H9 (cell line): ENCODE measurements around the gene COX6A1. TPM values are rescaled to one million over a fixed set of nuclear protein-coding genes. Genes with fewer than 3 reads are reported as not detected.

Experiments
- DNase-seq: peaks from one replicate; pipeline ENCODE4 v3.0.0-alpha.2; 2017
- H2AFZ ChIP-seq: one replicate; pipeline ENCODE4 v1.6.1; 2013; ENCODE audit warnings: mild to moderate bottlenecking, low read length, control low read depth, moderate library complexity
- H2AK5ac ChIP-seq: 2 replicates; pipeline ENCODE4 v1.6.1; 2013; ENCODE audit warnings: low read length, control low read depth, mixed read lengths; ENCODE audit not compliant: insufficient read length
- H2BK120ac ChIP-seq: one replicate; pipeline ENCODE4 v1.6.1; 2013; ENCODE audit warnings: low read depth, mild to moderate bottlenecking, low read length, control low read depth, inconsistent platforms; ENCODE audit not compliant: poor library complexity, severe bottlenecking
- H2BK12ac ChIP-seq: 2 replicates; pipeline ENCODE4 v1.6.1; 2013; ENCODE audit warnings: low read length, control low read depth, mixed read lengths, low read depth; ENCODE audit not compliant: insufficient read length
- H2BK15ac ChIP-seq: 2 replicates; pipeline ENCODE4 v1.6.1; 2013; ENCODE audit warnings: low read depth, low read length, control low read depth
- H2BK20ac ChIP-seq: one replicate; pipeline ENCODE4 v1.6.1; 2013; ENCODE audit warnings: low read depth, mild to moderate bottlenecking, low read length, control low read depth, inconsistent platforms; ENCODE audit not compliant: poor library complexity, severe bottlenecking
- H2BK5ac ChIP-seq: 2 replicates; pipeline ENCODE4 v1.6.1; 2013; ENCODE audit warnings: low read length, control low read depth, mixed read lengths; ENCODE audit not compliant: insufficient read length
- H3K14ac ChIP-seq: 2 replicates; pipeline ENCODE4 v1.6.1; 2013; ENCODE audit warnings: low read length, control low read depth; ENCODE audit not compliant: insufficient read depth
- H3K18ac ChIP-seq: 2 replicates; pipeline ENCODE4 v1.6.1; 2013; ENCODE audit warnings: low read depth, mild to moderate bottlenecking, mixed read lengths, low read length, control low read depth; ENCODE audit not compliant: insufficient read length
- H3K23ac ChIP-seq: 2 replicates; pipeline ENCODE4 v1.6.1; 2013; ENCODE audit warnings: low read length, control low read depth, mixed read lengths, low read depth; ENCODE audit not compliant: insufficient read length
- H3K23me2 ChIP-seq: 2 replicates; pipeline ENCODE4 v1.6.1; 2013; ENCODE audit warnings: low read depth, mild to moderate bottlenecking, mixed read lengths, low read length, control low read depth; ENCODE audit not compliant: insufficient read length, poor library complexity, severe bottlenecking
- H3K27ac ChIP-seq: 2 replicates; pipeline ENCODE4 v1.5.1; 2013; ENCODE audit warnings: low read length, control low read depth, mixed read lengths, low read depth; ENCODE audit not compliant: insufficient read length
- H3K27me3 ChIP-seq: 2 replicates; pipeline ENCODE4 v1.6.1; 2013; ENCODE audit warnings: low read length, control low read depth, inconsistent platforms; ENCODE audit not compliant: insufficient read depth
- H3K4ac ChIP-seq: 2 replicates; pipeline ENCODE4 v1.6.1; 2013; ENCODE audit warnings: low read depth, mild to moderate bottlenecking, control low read depth, inconsistent platforms, low read length, moderate library complexity
- H3K4me1 ChIP-seq: 2 replicates; pipeline ENCODE4 v1.6.1; 2013; ENCODE audit warnings: low read length, control low read depth, inconsistent platforms; ENCODE audit not compliant: insufficient read depth
- H3K4me2 ChIP-seq: 2 replicates; pipeline ENCODE4 v1.6.1; 2013; ENCODE audit warnings: low read length, control low read depth, mixed read lengths; ENCODE audit not compliant: insufficient read length, insufficient read depth
- H3K56ac ChIP-seq: 2 replicates; pipeline ENCODE4 v1.6.1; 2013; ENCODE audit warnings: low read depth, mild to moderate bottlenecking, mixed read lengths, low read length, control low read depth; ENCODE audit not compliant: insufficient read length
- H3K79me1 ChIP-seq: 2 replicates; pipeline ENCODE4 v1.6.1; 2013; ENCODE audit warnings: low read depth, mild to moderate bottlenecking, moderate library complexity, low read length, control low read depth, inconsistent platforms; ENCODE audit not compliant: insufficient read depth, poor library complexity, severe bottlenecking
- H3K79me2 ChIP-seq: 2 replicates; pipeline ENCODE4 v1.6.1; 2013; ENCODE audit warnings: low read length, control low read depth, inconsistent platforms; ENCODE audit not compliant: insufficient read depth
- H3K9ac ChIP-seq: 2 replicates; pipeline ENCODE4 v1.6.1; 2013; ENCODE audit warnings: low read length, control low read depth, mixed read lengths; ENCODE audit not compliant: insufficient read length; ENCODE audit errors: extremely low read depth
- H3K9me3 ChIP-seq: one replicate; pipeline ENCODE4 v1.6.1; 2013; ENCODE audit warnings: low read depth, low read length, inconsistent platforms; ENCODE audit not compliant: control insufficient read depth
- H3T11ph ChIP-seq: one replicate; pipeline ENCODE4 v1.6.1; 2013; ENCODE audit warnings: mild to moderate bottlenecking, low read length, control low read depth, inconsistent platforms
- H4K20me1 ChIP-seq: one replicate; pipeline ENCODE4 v1.6.1; 2013; ENCODE audit not compliant: control insufficient read depth, insufficient read length, insufficient read depth
- H4K5ac ChIP-seq: 2 replicates; pipeline ENCODE4 v1.6.1; 2013; ENCODE audit warnings: low read depth, mild to moderate bottlenecking, mixed read lengths, low read length, control low read depth; ENCODE audit not compliant: insufficient read length
- H4K8ac ChIP-seq: replicated peaks from 2 replicates; pipeline ENCODE4 v1.6.1; 2013; ENCODE audit warnings: low read length, control low read depth, mixed read lengths, low read depth; ENCODE audit not compliant: insufficient read length
- H4K91ac ChIP-seq: 2 replicates; pipeline ENCODE4 v1.6.1; 2013; ENCODE audit warnings: low read depth, mild to moderate bottlenecking, moderate library complexity, mixed read lengths, low read length, control low read depth; ENCODE audit not compliant: insufficient read length
- H3K27ac Mint-ChIP-seq, 3 experiments: 2 replicates in 2 of 3; 3 replicates in 1 of 3; pipeline ENCODE4 v1.8.0; 2020 to 2021; ENCODE audit warnings: mixed read lengths in 3 of 3, mild to moderate bottlenecking in 1 of 3, moderate library complexity in 1 of 3
- H3K27me3 Mint-ChIP-seq: 2 replicates; pipeline ENCODE4 v1.8.0; 2021; ENCODE audit warnings: low read depth, mild to moderate bottlenecking, moderate library complexity, mixed read lengths
- H3K36me3 Mint-ChIP-seq, 3 experiments: 2 replicates in 2 of 3; 3 replicates in 1 of 3; pipeline ENCODE4 v1.8.0; 2020 to 2021; ENCODE audit warnings: low read depth in 3 of 3, mixed read lengths in 3 of 3; ENCODE audit not compliant: insufficient read depth in 1 of 3
- H3K4me1 Mint-ChIP-seq, 2 experiments: 2 replicates each; pipeline ENCODE4 v1.8.0; 2020; ENCODE audit warnings: mixed read lengths in 2 of 2
- H3K4me3 Mint-ChIP-seq, 2 experiments: 2 replicates in 1 of 2; 3 replicates in 1 of 2; pipeline ENCODE4 v1.8.0; 2020 to 2021; ENCODE audit warnings: mild to moderate bottlenecking in 2 of 2, mixed read lengths in 2 of 2, moderate library complexity in 1 of 2
- H3K9me3 Mint-ChIP-seq, 2 experiments: 2 replicates in 1 of 2; 3 replicates in 1 of 2; pipeline ENCODE4 v1.8.0; 2020; ENCODE audit warnings: mild to moderate bottlenecking in 2 of 2, mixed read lengths in 2 of 2, moderate library complexity in 1 of 2
- CTCF ChIP-seq: fragments of 200-600 bp; sonication (generic); conservative IDR thresholded peaks from 3 replicates; pipeline ENCODE4 v1.8.0; 2021; ENCODE audit warnings: antibody characterized with exemption, mild to moderate bottlenecking
- WGBS: extraction: QIAGEN DNeasy Blood & Tissue Kit; methylation state at CpG from one replicate; pipeline ENCODE4 v1.1.7; 2013; ENCODE audit warnings: missing lambda C conversion rate, low lambda C conversion rate, mixed read lengths; ENCODE audit not compliant: insufficient read length; ENCODE audit errors: extremely low coverage; 5-methylcytosine and 5-hydroxymethylcytosine counted together
- total RNA-seq: library from RNA; stranded (reverse); gene quantifications from 2 replicates; pipeline ENCODE4 v1.2.1, GENCODE V29; 2021

COX6A1 gene
- total RNA-seq, 1 experiment from 2014 or later, result 415 TPM

GRCh38 chr12:120453060-120453750, 15.3 kb downstream of the COX6A1 start:
- TF ChIP-seq CTCF, result no peak
- Histone ChIP-seq H2BK12ac (no peak overlapping the region), H3K79me1 (peaks cover 3% of the 10 kb centered on the region), H3K14ac (no peak overlapping the region), H4K5ac (no peak overlapping the region), H3K27me3 (no peaks in the 10 kb centered on the region), H3K9ac (no peak overlapping the region), H3K4me1 (no peaks in the 10 kb centered on the region), H3K18ac (no peak overlapping the region), H3K9me3 (no peaks in the 10 kb centered on the region), H2BK5ac (no peak overlapping the region), H3K4ac (no peak overlapping the region), H2BK15ac (no peak overlapping the region), H3K56ac (no peak overlapping the region), H4K91ac (no peak overlapping the region), H2BK20ac (no peak overlapping the region), H3K23ac (no peak overlapping the region), H3T11ph (no peak overlapping the region), H2AK5ac (no peak overlapping the region), H3K23me2 (no peaks in the 10 kb centered on the region), H4K20me1 (no peaks in the 10 kb centered on the region), H3K4me2 (no peak overlapping the region), H3K27ac (no peak overlapping the region), H3K79me2 (no peaks in the 10 kb centered on the region), H2BK120ac (no peak overlapping the region), H4K8ac (no peak overlapping the region), H2AFZ (no peak overlapping the region)
- DNase-seq, result no peak
- no peak overlapping the region for H3K27ac Mint-ChIP-seq
- peaks cover 29 to 73% (median 45%) of the 10 kb centered on the region in 3 experiments; a peak in 6 of 7 replicates for H3K36me3 Mint-ChIP-seq
- H3K27me3 Mint-ChIP-seq, result no peaks in the 10 kb centered on the region
- H3K4me1 Mint-ChIP-seq, result no peaks in the 10 kb centered on the region
- H3K4me3 Mint-ChIP-seq, result no peak overlapping the region
- no CpG with 5 or more reads among the region's 3 CpGs for WGBS
- H3K9me3 Mint-ChIP-seq, result no peaks in the 10 kb centered on the region
